OCI-LY1 (cell line): Measurements from ENCODE around the gene GMPPA.

Experiments used
- H2AFZ ChIP-seq: fragments of 200-600 bp; sonication (generic), shearing (Covaris generic); 2 replicates; pipeline ENCODE4 v1.6.0; 2014; ENCODE audit warnings: antibody characterized with exemption, mild to moderate bottlenecking, low read length
- H3F3A ChIP-seq: fragments of 200-600 bp; sonication (generic), shearing (Covaris generic); 2 replicates; pipeline ENCODE4 v1.6.0; 2014; ENCODE audit warnings: mild to moderate bottlenecking, antibody characterized with exemption, low read length, moderate library complexity; ENCODE audit not compliant: insufficient read depth
- H3K27ac ChIP-seq: fragments of 200-600 bp; sonication (generic); 2 replicates; pipeline ENCODE4 v1.5.1; 2014; ENCODE audit warnings: low read length, mixed run types, mild to moderate bottlenecking, low read depth; ENCODE audit not compliant: poor library complexity, severe bottlenecking
- H3K27me3 ChIP-seq: fragments of 200-600 bp; sonication (generic); 2 replicates; pipeline ENCODE4 v1.6.0; 2014; ENCODE audit warnings: antibody characterized with exemption, mild to moderate bottlenecking, low read length, moderate library complexity; ENCODE audit not compliant: insufficient read depth
- H3K36me3 ChIP-seq: fragments of 200-600 bp; sonication (generic); 2 replicates; pipeline ENCODE4 v1.6.1; 2014; ENCODE audit warnings: mild to moderate bottlenecking, antibody characterized with exemption, low read length, moderate library complexity, mixed read lengths; ENCODE audit not compliant: insufficient read depth
- H3K4me1 ChIP-seq: fragments of 200-600 bp; sonication (generic); 2 replicates; pipeline ENCODE4 v1.5.1; 2014; ENCODE audit warnings: mild to moderate bottlenecking, low read length, moderate library complexity; ENCODE audit not compliant: insufficient read depth, severe bottlenecking
- H3K4me2 ChIP-seq: fragments of 200-600 bp; sonication (generic), shearing (Covaris generic); 2 replicates; pipeline ENCODE4 v1.6.1; 2014; ENCODE audit warnings: low read length
- H3K4me3 ChIP-seq: fragments of 200-600 bp; sonication (generic); 2 replicates; pipeline ENCODE4 v1.5.1; 2014; ENCODE audit warnings: low read length, low read depth, mild to moderate bottlenecking, mixed read lengths; ENCODE audit not compliant: poor library complexity, severe bottlenecking
- H3K79me2 ChIP-seq: fragments of 200-600 bp; shearing (Covaris generic); 2 replicates; pipeline ENCODE4 v1.6.1; 2016; ENCODE audit warnings: mixed run types, low read length, mixed read lengths; ENCODE audit not compliant: insufficient read depth
- H3K9ac ChIP-seq: fragments of 200-600 bp; sonication (generic), shearing (Covaris generic); 2 replicates; pipeline ENCODE4 v1.6.1; 2014; ENCODE audit warnings: mild to moderate bottlenecking, low read length, mixed read lengths
- H3K9me2 ChIP-seq: fragments of 200-600 bp; sonication (generic), shearing (Covaris generic); 2 replicates; pipeline ENCODE4 v1.6.1; 2014; ENCODE audit warnings: low read depth, mild to moderate bottlenecking, low read length, mixed read lengths
- H3K9me3 ChIP-seq: fragments of 200-600 bp; shearing (Covaris generic); 2 replicates; pipeline ENCODE4 v1.6.1; 2014; ENCODE audit warnings: low read length, mixed read lengths
- H4K20me1 ChIP-seq: fragments of 200-600 bp; sonication (generic), shearing (Covaris generic); 2 replicates; pipeline ENCODE4 v1.6.0; 2016; ENCODE audit warnings: mild to moderate bottlenecking, low read length; ENCODE audit not compliant: insufficient read depth
- EZH2 ChIP-seq: fragments of 200-600 bp; sonication (generic), shearing (Covaris generic); IDR thresholded peaks from 2 replicates; pipeline ENCODE4 v1.8.0; 2017; ENCODE audit warnings: borderline replicate concordance, mixed run types, mild to moderate bottlenecking, antibody characterized with exemption, low read length, moderate library complexity, mixed read lengths
- TF ChIP-seq, protein P1 (sequence below): fragments of 200-600 bp; sonication (generic), shearing (Covaris generic); IDR thresholded peaks from 2 replicates; pipeline ENCODE4 v1.5.1; 2017; ENCODE audit warnings: mild to moderate bottlenecking, antibody characterized with exemption, low read length, moderate library complexity, mixed read lengths

The GMPPA gene

DNA sequence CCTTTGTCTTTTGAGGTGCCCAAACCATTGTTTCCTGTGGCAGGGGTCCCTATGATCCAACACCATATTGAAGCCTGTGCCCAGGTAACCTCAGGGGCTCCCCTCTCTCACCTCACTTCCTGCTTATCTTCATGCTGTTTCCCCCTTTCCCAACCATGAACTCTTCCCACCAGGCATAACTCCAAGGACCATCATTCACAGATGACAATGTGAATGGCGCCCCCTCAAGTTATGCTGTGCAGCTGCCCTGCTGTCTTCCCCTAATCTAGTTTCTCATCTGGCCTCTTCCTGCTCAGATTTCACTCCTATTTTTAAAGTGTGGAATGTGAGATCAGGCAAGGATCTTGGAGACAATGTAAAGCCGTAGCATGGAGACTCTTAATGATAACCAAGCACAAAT, 1.4 kb downstream of the GMPPA start:
- no peak for TF ChIP-seq EZH2
- TF ChIP-seq, protein P1, sequence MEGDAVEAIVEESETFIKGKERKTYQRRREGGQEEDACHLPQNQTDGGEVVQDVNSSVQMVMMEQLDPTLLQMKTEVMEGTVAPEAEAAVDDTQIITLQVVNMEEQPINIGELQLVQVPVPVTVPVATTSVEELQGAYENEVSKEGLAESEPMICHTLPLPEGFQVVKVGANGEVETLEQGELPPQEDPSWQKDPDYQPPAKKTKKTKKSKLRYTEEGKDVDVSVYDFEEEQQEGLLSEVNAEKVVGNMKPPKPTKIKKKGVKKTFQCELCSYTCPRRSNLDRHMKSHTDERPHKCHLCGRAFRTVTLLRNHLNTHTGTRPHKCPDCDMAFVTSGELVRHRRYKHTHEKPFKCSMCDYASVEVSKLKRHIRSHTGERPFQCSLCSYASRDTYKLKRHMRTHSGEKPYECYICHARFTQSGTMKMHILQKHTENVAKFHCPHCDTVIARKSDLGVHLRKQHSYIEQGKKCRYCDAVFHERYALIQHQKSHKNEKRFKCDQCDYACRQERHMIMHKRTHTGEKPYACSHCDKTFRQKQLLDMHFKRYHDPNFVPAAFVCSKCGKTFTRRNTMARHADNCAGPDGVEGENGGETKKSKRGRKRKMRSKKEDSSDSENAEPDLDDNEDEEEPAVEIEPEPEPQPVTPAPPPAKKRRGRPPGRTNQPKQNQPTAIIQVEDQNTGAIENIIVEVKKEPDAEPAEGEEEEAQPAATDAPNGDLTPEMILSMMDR, result peak; percentile 56; the same call in 1 of the 2 replicates
- Histone ChIP-seq H3K4me1 (peaks cover 22% of the 10 kb centered on the region), H3K9me3 (no peaks in the 10 kb centered on the region), H3F3A (no peaks in the 10 kb centered on the region), H3K36me3 (no peaks in the 10 kb centered on the region), H3K27me3 (no peaks in the 10 kb centered on the region), H3K9ac (no peak overlapping the region), H3K4me3 (no peak overlapping the region), H3K9me2 (no peaks in the 10 kb centered on the region), H3K27ac (no peak overlapping the region), H4K20me1 (no peaks in the 10 kb centered on the region), H2AFZ (no peak overlapping the region), H3K4me2 (peak overlapping the region; percentile 95; the same call in 1 of the 2 replicates), H3K79me2 (no peaks in the 10 kb centered on the region)

DNA sequence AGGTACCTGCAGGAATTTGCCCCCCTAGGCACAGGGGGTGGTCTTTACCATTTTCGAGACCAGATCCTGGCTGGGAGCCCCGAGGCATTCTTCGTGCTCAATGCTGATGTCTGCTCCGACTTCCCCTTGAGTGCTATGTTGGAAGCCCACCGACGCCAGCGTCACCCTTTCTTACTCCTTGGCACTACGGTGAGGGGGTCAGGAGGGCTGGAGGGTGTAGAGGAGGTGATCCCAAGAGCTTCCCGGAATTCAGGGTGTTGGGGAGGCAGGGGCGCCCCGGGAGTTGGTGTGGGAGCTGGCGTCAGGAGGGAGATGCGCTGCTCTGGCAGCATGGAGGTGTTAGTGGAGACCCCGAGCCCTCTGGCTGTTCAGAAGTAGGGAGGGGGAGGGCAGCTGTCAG, 3.2 kb downstream of the GMPPA start:
- no peak overlapping the region for H3K27ac ChIP-seq
- no peak for TF ChIP-seq EZH2
- TF ChIP-seq, protein P1, result no peak

DNA sequence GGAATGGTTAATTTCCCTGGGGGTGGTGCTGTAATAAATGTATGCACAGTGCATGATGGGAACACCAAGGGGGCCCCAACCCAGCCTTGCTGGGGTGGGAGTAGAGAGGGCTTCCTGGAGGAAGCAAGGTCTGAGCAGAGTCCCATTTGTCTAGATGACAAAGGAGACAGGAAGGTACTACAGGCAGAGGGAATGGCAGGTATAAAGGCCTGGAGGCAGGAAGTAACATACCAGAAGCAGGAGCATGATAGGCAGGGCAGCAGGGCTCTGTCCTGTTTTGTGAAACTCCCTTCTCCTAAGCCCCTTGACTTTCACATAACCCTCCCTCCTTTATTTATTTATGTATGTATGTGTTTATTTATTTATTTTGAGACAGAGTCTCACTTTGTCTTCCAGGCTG, 3.9 kb downstream of the GMPPA start:
- H3K36me3 ChIP-seq, result peaks cover 6% of the 10 kb centered on the region; the same call in 1 of the 2 replicates
- no peaks in the 10 kb centered on the region for H4K20me1 ChIP-seq

More for the DNA sequence above, 3.2 kb downstream of the GMPPA start:
- Histone ChIP-seq H3K9ac (no peak overlapping the region), H3K4me1 (peaks cover 17% of the 10 kb centered on the region), H4K20me1 (no peaks in the 10 kb centered on the region), H3K4me3 (no peak overlapping the region), H3K79me2 (no peaks in the 10 kb centered on the region), H3K36me3 (peaks cover 6% of the 10 kb centered on the region; the same call in 1 of the 2 replicates), H3K9me3 (no peaks in the 10 kb centered on the region), H2AFZ (no peak overlapping the region), H3K9me2 (no peaks in the 10 kb centered on the region), H3K4me2 (no peak overlapping the region), H3F3A (no peaks in the 10 kb centered on the region), H3K27me3 (no peaks in the 10 kb centered on the region)

More for the DNA sequence above, 3.9 kb downstream of the GMPPA start:
- H3K27ac ChIP-seq, result no peak overlapping the region
- no peak overlapping the region for H3K4me2 ChIP-seq
- no peaks in the 10 kb centered on the region for H3K27me3 ChIP-seq
- TF ChIP-seq, protein P1, result no peak
- no peak for TF ChIP-seq EZH2
- H3K79me2 ChIP-seq, result no peaks in the 10 kb centered on the region
- H3K4me3 ChIP-seq, result no peak overlapping the region
- H3K9ac ChIP-seq, result no peak overlapping the region
- H3F3A ChIP-seq, result no peaks in the 10 kb centered on the region
- no peaks in the 10 kb centered on the region for H3K9me2 ChIP-seq
- no peak overlapping the region for H2AFZ ChIP-seq
- peaks cover 17% of the 10 kb centered on the region for H3K4me1 ChIP-seq
- H3K9me3 ChIP-seq, result no peaks in the 10 kb centered on the region
